Smooth muscle cell (in vitro differentiated cells): Measurements from ENCODE around the gene SPRN. TPM values are rescaled to one million over a fixed set of nuclear protein-coding genes. Genes with fewer than 3 reads are reported as not detected.

ENCODE experiments used
- DNase-seq: peaks from one replicate; lab custom pipeline; 2025; ENCODE audit not compliant: unreplicated experiment; lab: John Stamatoyannopoulos, UW
- H2AFZ ChIP-seq: fragments of 200-600 bp; sonication (generic); 2 replicates; pipeline ENCODE4 v1.6.0; 2016; ENCODE audit warnings: antibody characterized with exemption, low read depth, mild to moderate bottlenecking
- H3F3A ChIP-seq: fragments of 200-600 bp; sonication (generic); 2 replicates; pipeline ENCODE4 v1.6.0; 2017; ENCODE audit warnings: antibody characterized with exemption, low read depth
- H3K27ac ChIP-seq: fragments of 200-600 bp; sonication (generic); 2 replicates; pipeline ENCODE4 v1.5.1; 2016; ENCODE audit warnings: low read depth, mild to moderate bottlenecking
- H3K27me3 ChIP-seq: fragments of 200-600 bp; sonication (generic); 2 replicates; pipeline ENCODE4 v1.6.1; 2016; ENCODE audit warnings: low read depth, mild to moderate bottlenecking
- H3K36me3 ChIP-seq: fragments of 200-600 bp; sonication (generic); 2 replicates; pipeline ENCODE4 v1.5.1; 2016; ENCODE audit warnings: low read depth
- H3K4me1 ChIP-seq: fragments of 200-600 bp; sonication (generic); 2 replicates; pipeline ENCODE4 v1.5.1; 2016; ENCODE audit warnings: low read depth
- H3K4me2 ChIP-seq: fragments of 200-600 bp; sonication (generic); 2 replicates; pipeline ENCODE4 v1.6.0; 2016; ENCODE audit warnings: mild to moderate bottlenecking
- H3K4me3 ChIP-seq: fragments of 200-600 bp; sonication (generic); 2 replicates; pipeline ENCODE4 v1.5.1; 2016; ENCODE audit warnings: mild to moderate bottlenecking
- H3K79me2 ChIP-seq: fragments of 200-600 bp; sonication (generic); 2 replicates; pipeline ENCODE4 v1.6.0; 2016; ENCODE audit warnings: low read depth, mild to moderate bottlenecking
- H3K9ac ChIP-seq: fragments of 200-600 bp; sonication (generic); 2 replicates; pipeline ENCODE4 v1.6.0; 2016; ENCODE audit warnings: low read depth
- H3K9me3 ChIP-seq: fragments of 200-600 bp; sonication (generic); replicated peaks from 2 replicates; pipeline ENCODE4 v1.5.1; 2016; ENCODE audit warnings: low read depth
- H4K20me1 ChIP-seq: fragments of 200-600 bp; sonication (generic); 2 replicates; pipeline ENCODE4 v1.6.0; 2016; ENCODE audit warnings: low read depth
- CTCF ChIP-seq: fragments of 200-600 bp; sonication (generic); IDR thresholded peaks from 2 replicates; pipeline ENCODE4 v1.5.1; 2017; ENCODE audit warnings: borderline replicate concordance, mild to moderate bottlenecking, antibody characterized with exemption; ENCODE audit not compliant: insufficient read depth, poor library complexity, severe bottlenecking
- WGBS: methylation state at CpG from one replicate; pipeline ENCODE4 v1.1.7; 2016; ENCODE audit warnings: low lambda C conversion rate; 5-methylcytosine and 5-hydroxymethylcytosine counted together
- polyA plus RNA-seq: library from polyadenylated mRNA; unstranded; fragments of >200 nt; fragmentation: Nextera tagmentation; extraction: Ambion mirVana; gene quantifications from 2 replicates; pipeline ENCODE4 v1.2.1, GENCODE V29; 2016
- total RNA-seq: library from RNA; depleted of rRNA; stranded (reverse); fragments of >200 nt; gene quantifications from 2 replicates; pipeline ENCODE4 v1.2.3, GENCODE V29; 2014

Gene SPRN
- total and polyA plus RNA-seq, 2 experiments from 2014 or later: 0.13 to 1.00 TPM

GRCh38 chr10:133385214-133385613 is 39.2 kb downstream of the SPRN start:
- Histone ChIP-seq H3K27ac (no peak overlapping the region), H3K79me2 (no peaks in the 10 kb centered on the region), H3K27me3 (no peaks in the 10 kb centered on the region), H3F3A (no peaks in the 10 kb centered on the region), H2AFZ (no peak overlapping the region), H3K36me3 (no peaks in the 10 kb centered on the region), H3K4me3 (no peak overlapping the region), H4K20me1 (no peaks in the 10 kb centered on the region), H3K4me2 (no peak overlapping the region), H3K4me1 (no peaks in the 10 kb centered on the region), H3K9me3 (no peaks in the 10 kb centered on the region), H3K9ac (no peak overlapping the region)
- WGBS: 100% methylated on average over 2 of the region's 2 CpGs
- no peak for DNase-seq
- no peak for TF ChIP-seq CTCF

- no peak for DNase-seq
- Histone ChIP-seq H3F3A (no peaks in the 10 kb centered on the region), H3K79me2 (no peaks in the 10 kb centered on the region), H3K27ac (no peak overlapping the region), H4K20me1 (no peaks in the 10 kb centered on the region), H3K27me3 (no peaks in the 10 kb centered on the region), H2AFZ (no peak overlapping the region), H3K4me1 (peaks cover 3% of the 10 kb centered on the region), H3K36me3 (no peaks in the 10 kb centered on the region), H3K4me2 (no peak overlapping the region), H3K9ac (no peak overlapping the region), H3K4me3 (no peak overlapping the region), H3K9me3 (no peaks in the 10 kb centered on the region)
- TF ChIP-seq CTCF: no peak
- 86% methylated on average over 13 of the region's 13 CpGs for WGBS
These were observed 40.4 kb downstream of the SPRN start for GRCh38 chr10:133384071-133384470.

GRCh38 chr10:133383551-133383950 is 40.9 kb downstream of the SPRN start:
- H3K4me3 ChIP-seq: no peak overlapping the region
- no peak overlapping the region for H3K9ac ChIP-seq
- no peaks in the 10 kb centered on the region for H3K36me3 ChIP-seq
- no peaks in the 10 kb centered on the region for H4K20me1 ChIP-seq
- H2AFZ ChIP-seq: no peak overlapping the region
- H3K4me1 ChIP-seq: peaks cover 3% of the 10 kb centered on the region
- no peaks in the 10 kb centered on the region for H3F3A ChIP-seq
- no peaks in the 10 kb centered on the region for H3K27me3 ChIP-seq
- no peaks in the 10 kb centered on the region for H3K79me2 ChIP-seq
- TF ChIP-seq CTCF: no peak
- DNase-seq: no peak
- no peak overlapping the region for H3K4me2 ChIP-seq
- no peaks in the 10 kb centered on the region for H3K9me3 ChIP-seq
- no peak overlapping the region for H3K27ac ChIP-seq
- 87% methylated on average over 4 of the region's 4 CpGs for WGBS

GRCh38 chr10:133381036-133381435 is 43.4 kb downstream of the SPRN start:
- no peak for DNase-seq

More at GRCh38 chr10:133381036-133381435, 43.4 kb downstream of the SPRN start:
- peaks cover 3% of the 10 kb centered on the region for H3K4me1 ChIP-seq
- H3K79me2 ChIP-seq: no peaks in the 10 kb centered on the region
- 96% methylated on average over 8 of the region's 8 CpGs for WGBS
- H4K20me1 ChIP-seq: no peaks in the 10 kb centered on the region
- H2AFZ ChIP-seq: no peak overlapping the region
- no peak overlapping the region for H3K4me3 ChIP-seq
- no peak overlapping the region for H3K4me2 ChIP-seq
- H3K36me3 ChIP-seq: no peaks in the 10 kb centered on the region
- H3K9me3 ChIP-seq: no peaks in the 10 kb centered on the region
- no peak overlapping the region for H3K27ac ChIP-seq
- no peak for TF ChIP-seq CTCF
- no peaks in the 10 kb centered on the region for H3F3A ChIP-seq
- H3K9ac ChIP-seq: no peak overlapping the region
- H3K27me3 ChIP-seq: no peaks in the 10 kb centered on the region
